Jurkat, Clone E6-1 (cell line): Measurements from ENCODE around the gene MAF. TPM values are rescaled to one million over a fixed set of nuclear protein-coding genes. Genes with fewer than 3 reads are reported as not detected.

ENCODE experiments used
- DNase-seq: peaks from one replicate; pipeline ENCODE4 v3.0.0-alpha.2; 2011; ENCODE audit warnings: low read depth, low spot score
- H3K4me3 ChIP-seq: 2 replicates; pipeline ENCODE4 v1.5.1; 2011; ENCODE audit warnings: mild to moderate bottlenecking, low read length, control low read depth, moderate library complexity
- polyA plus RNA-seq: library from polyadenylated mRNA; unstranded; fragments of >200 nt; gene quantifications from one replicate; pipeline ENCODE4 v1.2.1, GENCODE V29; 2012; ENCODE audit warnings: missing spikeins; ENCODE audit not compliant: insufficient read length, insufficient read depth

Gene MAF
- 0.70 TPM for polyA plus RNA-seq

- DNase-seq: peak; percentile 70
These were observed at the start of gene MAF for GRCh38 chr16:79600638-79601091. Gene MAF (minus strand): TSS chr16:79600737. CDS start chr16:79599902, 835 bp downstream.

DNA sequence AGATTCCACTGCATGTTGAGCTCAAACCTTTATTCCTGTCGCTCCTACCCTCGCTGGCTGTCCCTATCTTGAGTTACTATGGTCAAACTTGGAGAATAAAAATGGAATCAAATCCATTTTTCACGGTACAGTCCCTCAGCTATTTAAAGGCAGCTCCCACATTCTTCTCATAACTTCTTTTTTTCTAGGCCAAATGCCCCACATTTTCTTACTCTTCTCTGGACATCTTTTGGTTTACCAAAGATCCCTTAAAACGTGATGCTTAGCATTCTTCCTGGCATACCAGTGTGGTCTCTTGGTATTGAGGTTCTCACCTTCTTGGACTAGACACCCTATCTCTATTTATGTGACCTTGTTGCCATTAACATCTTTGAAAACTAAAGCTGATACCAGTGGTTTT is 48.3 kb upstream of the MAF start:
- no peak overlapping the region for H3K4me3 ChIP-seq
- no peak for DNase-seq

More at GRCh38 chr16:79600638-79601091, at the start of gene MAF:
- peak within 1 kb of the TSS; percentile 45 for H3K4me3 ChIP-seq

DNA sequence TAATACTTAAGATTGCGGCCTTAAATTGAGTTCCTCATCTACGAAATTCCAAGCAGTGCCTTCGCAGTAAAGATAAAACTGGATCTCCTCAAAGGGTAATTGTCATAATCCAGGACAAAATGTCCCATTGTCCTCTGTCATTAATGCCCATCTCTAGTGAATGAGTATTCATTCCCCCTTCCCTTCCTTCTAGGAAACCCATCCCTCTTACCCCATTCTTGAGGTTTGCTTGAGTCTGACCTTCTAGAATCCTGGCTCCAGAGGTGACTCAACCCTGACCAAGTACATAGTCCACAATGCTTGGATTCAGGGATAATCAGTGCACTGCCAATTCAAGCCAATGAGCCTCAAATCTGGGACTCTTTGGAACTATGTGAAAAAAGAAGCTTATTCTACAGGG is 47.0 kb upstream of the MAF start:
- no peak for DNase-seq
- H3K4me3 ChIP-seq: no peak overlapping the region

DNA sequence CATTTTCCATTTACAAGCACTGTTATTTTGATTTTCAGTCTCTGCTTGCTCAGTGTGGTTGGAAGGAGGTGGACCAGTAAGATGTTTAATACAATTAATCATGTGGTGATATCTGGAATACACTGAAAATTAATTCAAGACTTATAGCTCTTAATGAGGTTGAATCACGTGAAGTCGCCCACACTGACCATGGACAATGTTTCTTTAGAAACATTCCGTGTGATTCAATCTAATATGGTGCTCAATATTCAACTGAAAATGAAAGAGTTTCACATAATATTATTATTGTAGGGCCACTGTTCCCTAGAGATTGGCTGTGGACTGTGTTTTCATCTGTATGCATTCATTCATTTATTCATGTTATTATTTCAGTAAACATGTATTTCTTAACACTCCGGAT is 45.2 kb upstream of the MAF start:
- H3K4me3 ChIP-seq: no peak overlapping the region
- no peak for DNase-seq

DNA sequence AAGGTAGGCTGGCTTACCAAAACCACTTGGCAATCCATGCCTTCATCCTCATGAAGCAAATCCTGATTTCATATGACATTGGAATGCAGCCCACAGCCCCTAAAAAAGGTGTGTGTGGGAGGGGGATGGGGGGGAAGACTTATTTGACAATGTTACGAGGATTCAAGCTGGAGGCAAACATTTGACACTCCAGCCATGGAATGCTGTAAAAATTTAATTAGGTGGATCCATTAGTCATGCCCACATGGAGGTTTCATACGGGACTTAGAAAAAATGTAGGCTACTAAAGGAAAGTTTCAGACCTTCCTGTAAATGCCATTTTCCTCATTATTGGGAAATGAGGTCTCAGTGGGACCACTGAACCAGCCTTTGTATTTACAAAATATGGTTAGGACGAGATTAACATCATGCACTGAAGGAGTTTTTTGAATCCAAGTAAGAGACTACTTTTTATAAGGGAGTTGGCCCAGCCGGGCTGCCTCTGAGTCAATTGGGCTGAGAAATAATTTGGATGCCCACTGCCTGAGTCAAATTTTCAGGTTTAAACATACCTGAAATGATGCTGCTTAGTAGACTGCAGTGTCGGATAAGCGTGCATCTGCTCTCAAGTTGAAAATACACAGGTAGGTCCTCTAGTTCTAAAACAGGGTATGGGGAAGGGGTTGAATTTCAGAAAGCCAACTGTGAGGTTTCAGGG is 44.6 kb upstream of the MAF start:
- no peak overlapping the region for H3K4me3 ChIP-seq
- no peak for DNase-seq

GRCh38 chr16:79642652-79643051 is 42.1 kb upstream of the MAF start:
- H3K4me3 ChIP-seq: no peak overlapping the region
- no peak for DNase-seq

GRCh38 chr16:79640513-79641360 is 40.2 kb upstream of the MAF start:
- no peak overlapping the region for H3K4me3 ChIP-seq
- no peak for DNase-seq

DNA sequence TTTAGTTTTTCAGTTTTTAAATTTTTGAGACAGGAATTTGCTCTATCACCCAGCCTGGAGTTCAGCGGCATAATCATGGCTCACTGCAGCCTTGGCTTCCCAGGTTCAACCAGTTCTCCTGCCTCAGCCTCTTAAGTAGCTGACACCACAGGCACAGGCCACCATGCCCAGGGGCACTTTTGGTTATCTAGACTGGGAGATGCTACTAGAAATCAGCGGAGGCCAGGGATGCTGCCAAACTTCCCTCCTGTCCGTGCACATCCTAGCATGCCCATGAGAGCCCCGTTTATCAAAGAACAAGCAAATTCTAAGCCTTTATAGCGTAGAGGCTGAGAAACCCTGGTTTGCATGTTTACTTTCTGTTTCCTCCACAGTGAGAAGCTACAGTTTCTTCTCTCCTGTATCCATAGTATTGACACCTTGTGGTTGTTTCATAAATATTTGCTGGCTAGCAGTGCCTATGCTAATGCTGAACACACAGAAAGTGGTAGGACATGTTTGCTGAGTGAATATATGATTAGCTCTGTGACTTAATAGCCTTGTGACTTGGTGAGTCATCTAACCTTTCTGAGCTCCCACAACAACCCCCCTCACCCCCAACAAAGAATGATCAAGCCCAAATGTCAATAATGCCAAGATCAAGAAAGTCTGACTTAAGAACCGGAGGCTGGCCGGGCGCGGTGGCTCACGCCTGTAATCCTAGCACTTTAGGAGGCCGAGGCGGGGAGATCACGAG is 39.2 kb upstream of the MAF start:
- no peak overlapping the region for H3K4me3 ChIP-seq
- DNase-seq: no peak

DNA sequence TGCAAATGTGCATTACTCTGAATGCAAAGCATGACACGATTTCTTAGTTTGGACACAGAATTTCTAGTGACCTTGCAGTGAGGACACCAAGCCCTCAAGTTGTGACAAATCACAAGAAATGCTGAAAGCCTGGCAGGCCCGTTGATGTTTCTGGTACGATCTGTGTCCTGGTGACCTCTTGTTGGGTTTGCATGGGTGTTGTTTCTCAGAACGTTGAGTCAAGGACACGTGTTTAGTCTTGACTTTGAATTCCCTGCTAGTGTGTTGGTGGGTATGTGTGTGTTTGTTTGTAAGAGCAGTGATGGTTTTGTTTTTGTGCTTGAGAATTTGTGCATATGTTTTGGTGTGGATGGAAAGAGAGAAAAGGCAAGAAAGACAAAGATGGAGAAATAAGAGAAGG is 37.8 kb upstream of the MAF start:
- DNase-seq: no peak
- H3K4me3 ChIP-seq: no peak overlapping the region

- no peak for DNase-seq
- no peak overlapping the region for H3K4me3 ChIP-seq
These were observed 35.0 kb upstream of the MAF start for GRCh38 chr16:79635488-79635887.

GRCh38 chr16:79634298-79634697 is 33.8 kb upstream of the MAF start:
- no peak overlapping the region for H3K4me3 ChIP-seq
- DNase-seq: no peak

DNA sequence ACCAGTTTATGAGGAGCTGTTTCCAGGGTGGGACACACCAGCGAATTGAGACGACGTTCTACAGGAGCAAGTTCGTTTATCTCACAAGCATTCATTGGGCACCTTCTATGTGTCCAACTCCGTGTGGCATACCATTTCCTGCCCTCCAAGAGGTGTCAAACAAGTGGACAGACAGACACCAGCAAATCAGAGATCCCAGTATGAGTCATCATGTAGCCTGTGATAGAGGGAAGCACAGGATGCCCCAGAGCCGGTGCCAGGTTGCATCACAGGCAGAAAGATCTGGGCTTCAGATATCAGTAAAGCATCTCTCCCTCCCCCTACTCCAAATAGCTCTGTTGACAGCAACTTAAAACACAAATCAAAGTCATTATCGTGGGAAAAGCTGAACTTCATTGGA is 31.8 kb upstream of the MAF start:
- DNase-seq: no peak
- H3K4me3 ChIP-seq: no peak overlapping the region

- H3K4me3 ChIP-seq: no peak overlapping the region
- DNase-seq: no peak
These were observed 28.5 kb upstream of the MAF start for GRCh38 chr16:79628988-79629387.

GRCh38 chr16:79628501-79628975 is 28.0 kb upstream of the MAF start:
- no peak for DNase-seq
- no peak overlapping the region for H3K4me3 ChIP-seq

GRCh38 chr16:79627092-79627491 is 26.6 kb upstream of the MAF start:
- no peak overlapping the region for H3K4me3 ChIP-seq
- no peak for DNase-seq

GRCh38 chr16:79625738-79626137 is 25.2 kb upstream of the MAF start:
- no peak for DNase-seq
- H3K4me3 ChIP-seq: no peak overlapping the region

- no peak overlapping the region for H3K4me3 ChIP-seq
- DNase-seq: no peak
These were observed 23.3 kb upstream of the MAF start for GRCh38 chr16:79623824-79624223.

- H3K4me3 ChIP-seq: no peak overlapping the region
- DNase-seq: no peak
These were observed 22.5 kb upstream of the MAF start for GRCh38 chr16:79623062-79623461.

DNA sequence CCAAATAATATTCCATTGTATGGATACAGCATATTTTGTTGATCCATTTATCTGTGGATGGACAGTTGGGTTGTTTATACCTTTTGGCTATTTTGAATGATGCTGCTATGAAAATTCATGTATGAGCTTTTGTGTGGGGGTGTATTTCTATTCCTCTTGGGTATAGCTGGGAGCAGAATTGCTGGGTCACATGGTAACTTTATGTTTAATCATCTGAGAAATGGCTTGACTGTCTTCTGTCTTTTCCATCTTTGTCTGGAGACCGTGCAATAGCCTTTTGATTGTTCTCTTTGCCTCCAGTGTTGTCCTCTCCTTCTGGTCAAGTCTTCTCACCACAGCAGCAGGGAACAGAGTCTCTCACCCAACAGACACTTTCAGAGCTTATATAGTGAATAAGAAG is 20.5 kb upstream of the MAF start:
- no peak overlapping the region for H3K4me3 ChIP-seq
- DNase-seq: no peak

- DNase-seq: no peak
- no peak overlapping the region for H3K4me3 ChIP-seq
These were observed 18.1 kb upstream of the MAF start for GRCh38 chr16:79618692-79619050.
